Measurements from ENCODE around the gene FOXO4.

DNA sequence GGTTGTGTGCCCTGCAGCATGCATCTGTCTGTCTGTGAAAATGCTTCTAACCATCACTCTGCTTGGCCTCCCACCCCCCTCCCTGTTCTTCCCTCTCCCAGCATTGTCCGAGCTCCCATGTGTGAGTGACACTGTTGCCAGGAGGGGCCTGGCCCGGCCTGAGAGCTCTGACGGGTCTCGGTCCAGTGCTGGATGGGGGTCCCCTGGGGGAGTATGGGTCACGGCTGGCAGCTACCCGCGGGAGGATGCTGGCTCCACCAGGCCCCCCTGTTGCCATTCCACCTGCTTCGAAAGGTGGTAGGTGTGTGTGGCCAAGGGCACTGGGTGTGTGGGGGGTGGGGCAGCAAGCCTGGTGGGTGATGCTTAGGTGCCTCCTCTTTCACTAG, 52.6 kb downstream of the FOXO4 start:
- no peak for TF ChIP-seq ZNF274 (IDR thresholded peaks at IDR 0.05; ENCODE audit: low read depth, low read length)
- no peak for TF ChIP-seq EGR1 (IDR thresholded peaks at IDR 0.05; ENCODE audit: low read depth)
